EL (cell line): ENCODE data around the gene TNNC1.

Source experiments
- DNase-seq: peaks from one replicate; pipeline ENCODE4 v3.0.0-alpha.2; 2016

The TNNC1 gene

DNA sequence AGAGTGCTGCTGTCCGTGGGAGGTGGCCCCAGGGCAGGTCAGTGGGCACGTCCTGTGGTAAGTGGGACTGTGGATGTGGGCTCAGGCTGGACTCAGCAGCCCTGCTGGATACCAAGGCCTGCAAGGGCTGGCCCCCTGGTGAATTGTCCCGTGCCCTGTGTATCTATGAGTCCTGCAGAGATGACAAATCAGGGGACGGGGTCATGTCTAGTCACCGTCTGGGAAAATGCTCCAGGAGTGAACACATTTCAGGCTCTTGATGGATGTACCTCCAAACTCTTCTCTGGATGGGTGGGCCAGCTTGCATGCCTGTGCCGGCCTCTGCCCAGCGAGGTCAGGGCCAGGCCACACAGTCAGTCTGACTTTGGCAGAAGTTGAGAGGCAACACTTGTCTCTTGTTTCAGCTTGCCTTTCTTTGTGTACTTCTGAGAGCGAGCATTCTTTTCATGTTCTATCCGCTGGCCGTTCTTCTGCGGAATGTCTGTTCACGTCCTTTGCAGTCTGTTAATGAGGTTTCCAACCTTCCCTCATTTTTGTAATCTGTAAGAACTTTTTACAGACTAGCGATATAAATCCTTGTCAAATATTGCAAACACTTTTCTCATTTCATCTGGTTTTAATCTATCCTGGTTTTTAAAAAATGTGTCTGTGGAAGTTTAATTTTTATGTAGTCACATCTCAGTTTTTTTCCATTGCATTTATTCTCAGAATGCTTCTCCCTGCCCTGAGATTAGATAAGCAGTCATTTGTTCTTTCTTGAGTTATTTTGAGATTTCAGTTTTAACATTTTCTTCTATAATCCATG lies 29.9 kb upstream of the TNNC1 start:
- DNase-seq: no peak

DNA sequence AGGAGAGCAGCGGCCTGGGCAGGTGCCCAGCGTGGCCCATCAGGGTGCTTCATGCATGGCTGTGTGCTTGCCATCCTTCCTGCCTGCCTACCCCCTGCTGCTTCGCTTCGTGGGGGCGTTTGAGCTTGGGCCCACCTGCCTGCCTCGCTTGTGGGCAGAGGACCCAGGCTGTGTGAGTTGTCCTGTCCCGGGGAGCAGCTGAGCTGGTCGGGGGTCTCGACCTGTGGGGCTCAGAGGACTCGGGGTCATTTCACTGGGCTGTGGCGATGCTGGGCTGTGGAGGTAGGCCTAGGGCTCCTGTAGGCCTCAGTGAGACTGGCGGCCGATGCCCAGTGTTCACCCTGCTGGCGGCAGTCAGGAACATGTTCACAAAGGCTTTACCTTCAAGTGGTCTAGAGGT lies 29.2 kb upstream of the TNNC1 start:
- no peak for DNase-seq

DNA sequence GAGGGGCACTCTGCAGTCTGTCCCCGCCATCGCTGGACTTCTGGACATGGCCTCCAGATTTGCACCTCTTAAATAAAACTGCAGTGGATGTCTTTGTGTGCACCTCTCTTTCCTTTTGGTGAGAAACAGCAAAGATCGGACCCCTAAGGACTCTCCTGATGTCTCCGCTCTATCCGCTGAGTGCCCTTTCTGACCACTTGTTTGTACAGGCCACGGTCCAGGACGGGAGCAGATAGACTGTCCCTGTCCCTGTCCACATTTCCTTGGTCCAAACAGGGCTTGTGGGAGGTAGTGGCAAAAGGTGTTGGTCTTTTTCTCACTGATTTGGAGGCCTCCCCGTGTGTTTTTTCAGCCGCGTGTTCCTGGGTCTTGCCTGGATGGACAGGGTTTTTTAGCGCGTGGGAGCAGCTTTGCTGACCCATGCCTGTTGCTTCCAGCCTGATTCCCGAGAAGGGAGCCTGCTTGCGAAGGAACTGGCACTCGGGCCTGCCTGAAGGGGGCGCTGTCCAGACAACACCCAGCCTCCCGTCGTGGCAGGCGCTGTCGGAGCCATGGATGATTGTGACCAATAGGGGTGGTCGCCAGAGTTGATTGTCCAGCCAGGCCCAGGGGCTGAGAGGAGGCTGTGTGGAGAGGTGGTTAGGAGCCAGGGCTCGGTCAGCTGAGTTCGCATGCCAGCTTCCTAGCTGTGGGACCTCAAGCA lies 28.1 kb upstream of the TNNC1 start:
- no peak for DNase-seq

DNA sequence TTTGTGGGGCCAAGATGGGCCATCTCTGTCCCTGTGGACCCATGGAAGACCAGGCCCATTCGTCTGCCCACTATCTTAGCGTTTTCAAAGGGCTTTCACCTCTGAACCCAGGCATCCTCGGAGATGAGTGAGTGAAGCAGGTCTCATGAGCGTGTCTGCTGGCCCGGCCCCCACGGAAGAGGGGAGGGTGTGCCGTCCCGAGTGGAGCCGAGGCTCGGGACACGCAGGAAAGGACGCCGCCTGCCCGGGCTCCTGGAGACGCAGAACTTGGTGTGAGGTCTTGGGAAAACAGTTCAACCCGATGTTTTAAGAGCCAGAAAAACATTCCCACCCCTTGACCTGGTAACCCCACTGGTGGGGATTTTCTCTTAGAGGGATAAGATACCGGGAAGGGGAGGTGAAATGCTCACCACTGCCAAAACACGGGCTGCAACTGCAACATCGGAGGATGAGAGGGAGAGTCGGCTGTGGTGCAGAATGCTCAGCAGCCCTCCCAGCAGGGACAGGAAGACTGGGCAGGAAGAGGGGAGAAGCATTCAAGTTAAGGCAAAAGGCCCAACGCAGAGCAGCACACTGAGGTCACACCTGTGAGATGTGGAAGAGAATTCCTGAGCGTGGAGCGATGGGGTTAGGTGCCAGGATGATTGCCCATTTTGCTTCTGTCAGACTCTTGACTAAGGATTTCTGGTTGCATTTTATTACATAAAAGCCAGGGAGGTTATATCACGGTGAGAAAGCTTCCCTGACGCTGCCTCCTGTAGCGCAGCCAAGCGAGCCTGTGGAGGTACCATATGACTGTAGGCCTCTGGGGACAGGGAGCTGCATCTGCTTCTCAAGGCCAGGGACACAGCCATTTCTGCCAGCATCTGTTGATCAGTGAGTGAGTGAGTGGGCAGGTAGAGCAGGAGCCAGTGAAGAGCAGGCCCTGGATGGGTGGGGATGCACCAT lies 27.2 kb upstream of the TNNC1 start:
- no peak for DNase-seq

DNA sequence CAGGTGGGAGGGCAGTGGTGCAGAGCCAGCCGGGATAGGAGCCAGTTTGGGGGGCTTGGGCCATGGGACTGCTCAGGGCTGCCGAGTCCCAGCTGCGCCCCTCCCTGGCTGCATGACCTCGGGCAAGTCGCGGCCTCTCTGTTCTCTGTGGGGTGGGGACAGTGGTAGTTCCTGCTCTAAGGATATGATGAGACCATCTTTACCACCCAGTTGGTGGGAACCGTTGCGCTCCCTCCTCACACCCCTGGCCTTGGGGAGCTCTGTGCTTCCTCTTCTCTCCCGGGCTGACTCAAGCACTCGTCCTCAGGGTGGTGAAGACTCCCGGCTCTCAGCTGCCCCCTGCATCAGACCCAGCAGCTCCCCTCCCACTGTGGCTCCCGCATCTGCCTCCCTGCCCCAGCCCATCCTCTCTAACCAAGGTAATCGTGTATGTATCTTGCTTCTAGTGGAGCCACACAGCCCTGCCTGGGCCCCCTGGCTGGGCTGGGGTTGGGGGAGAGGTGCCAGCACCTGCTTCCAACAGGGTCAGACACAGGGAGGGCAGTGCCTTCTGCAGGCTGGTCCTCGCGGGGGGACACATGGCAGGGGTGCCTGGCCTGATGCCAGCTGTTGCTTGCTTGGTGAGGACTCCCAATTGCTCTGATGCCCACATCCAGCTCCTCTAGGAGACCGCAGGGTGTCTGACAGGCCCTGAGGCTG lies 26.2 kb upstream of the TNNC1 start:
- no peak for DNase-seq

DNA sequence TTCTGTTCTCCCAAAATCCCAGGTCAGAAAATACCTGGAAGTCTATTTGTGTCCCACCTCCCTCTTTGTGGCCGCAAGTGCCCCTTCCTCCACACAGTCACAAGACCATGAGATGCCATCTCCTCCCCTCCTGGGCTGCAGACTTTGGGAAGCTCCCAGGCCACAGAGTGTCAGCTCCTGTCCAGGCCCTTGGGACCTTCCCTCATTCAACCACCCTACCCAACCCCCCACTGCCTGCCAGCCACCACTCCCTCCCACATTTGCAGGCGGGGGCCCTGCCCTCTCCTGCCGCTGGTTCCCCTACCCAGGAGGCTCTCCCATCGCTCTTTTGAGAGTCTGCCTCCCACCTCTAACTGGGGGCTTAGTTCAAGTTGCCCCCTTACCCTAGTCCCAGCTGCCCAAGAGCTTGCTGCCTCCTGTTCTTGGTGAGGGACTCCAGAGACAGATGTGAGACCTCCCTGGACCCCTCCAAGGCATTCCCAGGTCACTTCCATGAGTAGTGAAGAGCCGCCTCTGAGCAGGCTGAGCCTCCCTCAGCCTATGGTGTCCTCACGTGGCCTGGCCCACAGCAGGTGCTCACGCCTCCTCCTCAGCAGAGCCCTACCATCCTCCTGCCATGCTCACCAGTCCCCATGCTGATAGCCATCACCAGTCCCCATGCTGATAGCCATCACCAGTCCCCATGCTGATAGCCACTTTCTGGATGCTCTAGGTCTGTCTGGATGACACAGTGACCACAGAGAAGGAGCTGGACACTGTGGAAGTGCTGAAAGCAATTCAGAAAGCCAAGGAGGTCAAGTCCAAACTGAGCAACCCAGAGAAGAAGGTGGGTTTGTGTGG lies 25.4 kb upstream of the TNNC1 start:
- DNase-seq: no peak

DNA sequence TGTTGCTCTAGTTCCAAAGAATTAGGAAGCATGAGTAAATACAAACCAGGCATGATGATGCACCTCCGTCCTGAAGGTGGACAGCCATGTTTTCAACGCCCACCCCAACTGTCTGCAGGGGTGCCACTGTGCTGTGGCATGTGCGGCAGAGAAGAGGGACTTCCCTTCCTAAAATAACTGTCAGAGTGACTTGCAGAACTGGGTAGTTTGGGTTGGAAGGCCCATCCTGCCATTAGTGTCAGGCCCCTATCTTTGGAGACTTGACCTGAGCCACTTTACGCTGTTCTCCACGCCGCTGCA lies 23.9 kb upstream of the TNNC1 start:
- DNase-seq: no peak

DNA sequence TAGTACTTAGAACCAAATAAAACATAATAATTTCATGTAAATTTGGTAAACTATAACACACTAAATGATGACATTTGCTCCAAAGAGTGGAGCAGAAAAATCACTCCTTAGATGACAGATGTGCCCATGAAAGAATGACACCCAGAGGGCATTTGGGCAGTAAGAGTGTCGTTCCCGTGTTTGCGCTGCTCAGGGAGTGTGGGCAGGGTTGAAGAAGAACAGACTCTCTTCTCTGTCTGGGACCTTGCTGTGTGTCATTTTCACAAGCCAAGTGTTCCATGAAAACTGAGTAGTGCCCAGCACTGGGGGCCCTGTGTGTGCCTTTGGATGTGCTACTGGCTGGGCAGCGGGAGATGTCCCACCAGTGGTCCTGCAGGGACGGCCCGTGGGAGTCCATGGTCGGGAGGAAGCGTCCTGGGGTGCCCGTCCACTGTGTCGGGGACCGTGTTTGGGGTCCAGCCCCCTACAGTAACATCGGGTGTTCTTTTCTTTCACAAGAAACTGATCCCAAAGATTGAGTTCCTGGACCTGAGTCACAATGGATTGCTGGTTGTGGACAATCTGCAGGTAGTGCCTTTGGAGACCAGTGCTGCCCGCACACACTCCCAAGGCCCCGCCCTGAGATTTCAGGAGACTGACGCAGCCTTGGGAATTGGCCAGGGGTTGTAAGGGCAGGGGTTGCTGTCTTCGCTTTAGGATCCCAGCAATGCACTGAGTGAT lies 23.4 kb upstream of the TNNC1 start:
- DNase-seq: no peak

DNA sequence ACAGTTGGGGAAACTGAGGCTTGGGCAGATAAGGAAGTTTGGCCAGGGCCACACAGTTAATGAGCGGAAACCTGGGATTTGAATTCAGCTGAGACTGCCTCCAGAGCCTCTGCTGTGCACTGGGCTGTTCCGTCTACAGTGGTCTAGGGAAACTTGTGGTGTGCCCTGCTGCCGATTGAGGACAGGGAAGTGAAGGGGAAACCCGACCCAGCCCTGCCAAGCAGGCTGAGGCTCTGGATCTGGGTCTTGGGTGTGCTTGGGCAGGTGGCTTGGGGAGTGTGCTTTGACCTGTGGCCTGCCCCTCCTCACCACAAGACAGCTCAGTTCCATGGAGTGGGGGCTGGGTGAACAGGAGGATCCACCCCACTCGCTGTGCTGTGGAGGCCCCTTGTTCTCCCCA lies 19.2 kb upstream of the TNNC1 start:
- no peak for DNase-seq

DNA sequence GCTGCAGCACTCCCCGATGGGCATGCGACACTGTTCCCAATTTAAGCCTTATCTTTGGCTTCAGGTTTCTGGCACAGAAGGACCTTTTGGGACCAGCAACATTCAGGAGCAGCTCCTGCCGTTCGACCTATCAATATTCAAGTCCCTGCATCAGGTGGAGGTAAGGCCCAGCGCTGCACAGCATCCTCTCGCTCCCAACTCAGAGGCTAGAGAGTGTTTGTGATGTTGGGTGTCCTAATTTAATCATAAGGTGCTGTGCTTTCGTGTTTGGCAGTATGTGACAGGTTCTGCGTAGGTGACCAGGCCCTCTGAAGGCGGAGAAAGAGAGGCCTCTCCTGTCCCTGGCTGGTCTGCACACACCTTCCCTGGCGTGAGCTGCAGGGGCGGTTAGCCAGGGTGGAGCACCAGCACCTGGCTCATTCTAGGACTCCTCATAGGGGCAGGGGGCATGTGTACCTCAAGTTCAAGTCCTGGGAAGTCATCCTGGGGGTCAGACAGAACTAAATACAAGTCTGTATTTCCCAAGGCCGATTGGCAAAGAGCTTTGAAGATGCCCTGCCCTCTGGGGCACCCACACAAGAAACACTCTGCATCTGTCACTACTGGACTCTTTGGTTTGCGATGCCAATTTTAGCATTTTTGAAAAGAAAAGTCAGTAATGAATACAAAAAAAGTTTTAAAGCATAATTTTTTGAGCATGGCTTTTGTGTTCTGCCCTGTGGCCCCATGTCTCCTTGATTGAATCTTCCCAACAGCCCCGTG lies 18.6 kb upstream of the TNNC1 start:
- DNase-seq: no peak

DNA sequence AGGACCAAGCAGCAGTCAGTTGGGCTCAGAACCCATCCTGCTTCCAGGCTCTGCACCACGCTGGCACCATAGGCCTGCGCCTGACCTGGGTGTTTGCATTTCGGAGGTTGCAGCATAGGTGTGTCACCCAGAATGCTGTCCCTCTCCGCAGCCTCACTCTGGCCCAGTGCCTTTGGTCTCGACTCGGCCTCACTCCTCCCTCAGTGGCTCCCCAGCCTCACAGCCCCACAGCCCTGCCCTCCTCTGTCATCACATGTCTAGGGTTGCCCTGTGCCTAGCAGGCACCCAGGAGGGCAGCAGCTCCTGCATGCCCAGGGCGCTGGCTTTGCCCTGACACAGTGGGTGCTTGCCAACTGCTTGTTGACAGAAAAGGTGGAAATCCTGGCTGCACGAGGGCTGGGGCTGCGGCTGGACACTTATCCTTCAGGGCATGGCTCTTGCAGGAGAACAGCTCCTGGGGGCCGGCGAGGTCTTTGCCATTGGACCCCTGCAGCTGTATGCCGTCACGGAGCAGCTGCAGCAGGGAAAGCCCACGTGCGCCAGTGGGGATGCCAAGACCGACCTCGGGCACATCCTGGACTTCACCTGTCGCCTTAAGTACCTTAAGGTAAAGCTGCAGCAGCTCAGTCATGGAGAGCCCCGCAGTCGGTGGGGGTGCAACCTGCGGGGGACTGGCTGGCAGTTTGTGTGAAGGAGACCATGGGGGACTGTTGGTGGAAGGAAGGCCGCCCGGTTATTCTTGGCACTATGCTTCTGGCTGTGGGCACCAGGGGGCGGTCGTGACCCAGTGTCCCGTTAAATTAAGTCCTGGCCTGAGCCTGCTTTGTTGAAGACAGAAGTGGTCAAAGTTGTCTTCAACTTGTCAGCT lies 17.8 kb upstream of the TNNC1 start:
- peak; percentile 45 for DNase-seq

DNA sequence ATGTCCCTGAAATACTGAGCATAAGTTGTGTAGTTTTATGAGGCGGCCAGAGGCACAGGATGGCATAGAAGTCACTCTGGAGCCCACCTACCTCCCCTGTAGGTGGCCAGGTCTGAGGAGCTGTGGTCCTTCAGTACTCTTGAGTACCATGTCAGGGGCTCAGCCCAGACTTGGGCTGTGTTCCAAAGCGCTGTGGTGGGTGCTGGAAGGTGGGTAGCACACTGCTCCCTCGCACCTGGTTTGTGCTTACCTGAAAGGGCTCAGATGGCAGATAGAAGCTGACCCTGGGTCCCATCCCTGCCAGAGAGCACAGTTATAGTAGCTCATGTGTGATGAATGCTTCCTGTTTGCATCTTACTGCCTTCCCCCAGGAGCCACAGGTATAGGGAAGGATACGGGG lies 17.1 kb upstream of the TNNC1 start:
- DNase-seq: no peak

DNA sequence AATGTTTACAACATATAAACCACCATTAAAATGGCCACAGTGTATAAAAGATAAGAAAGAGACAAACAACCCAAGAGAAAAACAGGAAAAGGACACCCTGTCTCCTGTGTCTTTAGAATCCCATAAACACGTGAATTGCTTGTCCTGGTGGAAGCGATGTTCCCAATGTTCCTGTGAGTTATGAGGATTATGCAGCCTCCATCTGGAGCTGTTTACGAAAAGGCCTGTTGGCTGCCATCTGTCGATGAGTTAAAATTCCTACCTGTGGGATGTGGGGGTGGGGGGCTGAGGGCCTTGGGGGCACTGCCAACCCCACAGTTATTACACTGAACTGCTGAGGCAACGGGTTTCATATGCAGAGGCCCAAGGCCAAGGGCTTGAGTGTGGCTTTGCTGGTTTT lies 15.2 kb upstream of the TNNC1 start:
- DNase-seq: no peak

DNA sequence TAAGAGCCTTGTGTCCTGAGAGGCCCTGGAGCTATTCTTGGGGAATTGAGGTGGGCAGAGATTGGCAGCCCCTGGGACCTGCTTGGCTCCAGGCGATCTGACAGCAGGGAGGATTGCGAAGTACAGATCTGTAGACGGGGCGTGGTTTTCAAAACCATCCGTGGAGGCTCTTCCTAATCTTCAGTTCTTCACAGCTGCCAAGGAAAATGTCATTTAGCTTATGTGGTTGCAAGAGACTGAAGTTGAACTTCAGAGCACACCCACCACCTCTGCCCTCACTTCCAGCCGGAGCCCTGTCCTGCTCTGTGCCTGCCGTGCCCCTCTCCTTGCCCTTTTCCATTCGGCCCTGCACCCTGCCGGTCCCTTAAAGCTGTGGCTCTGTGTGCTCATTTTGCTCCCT lies 14.5 kb upstream of the TNNC1 start:
- no peak for DNase-seq

DNA sequence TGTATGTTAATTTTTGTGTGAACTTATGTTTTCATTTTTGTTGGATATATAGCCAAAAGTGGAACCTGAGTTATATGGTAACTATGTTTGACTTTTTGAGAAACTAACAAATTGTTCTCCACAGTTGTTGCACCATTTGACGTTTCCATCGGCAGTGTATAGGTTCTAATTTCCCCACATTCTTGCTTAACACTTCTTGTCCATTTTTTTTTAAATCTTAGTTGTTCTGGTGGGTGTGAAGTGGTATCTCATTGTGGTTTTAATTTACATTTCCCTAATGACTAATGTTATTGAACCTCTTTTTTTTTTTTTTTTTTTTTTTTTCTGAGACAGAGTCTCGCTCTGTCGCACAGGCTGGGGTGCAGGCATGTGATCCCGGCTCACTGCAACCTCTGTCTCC lies 9.6 kb upstream of the TNNC1 start:
- DNase-seq: no peak

DNA sequence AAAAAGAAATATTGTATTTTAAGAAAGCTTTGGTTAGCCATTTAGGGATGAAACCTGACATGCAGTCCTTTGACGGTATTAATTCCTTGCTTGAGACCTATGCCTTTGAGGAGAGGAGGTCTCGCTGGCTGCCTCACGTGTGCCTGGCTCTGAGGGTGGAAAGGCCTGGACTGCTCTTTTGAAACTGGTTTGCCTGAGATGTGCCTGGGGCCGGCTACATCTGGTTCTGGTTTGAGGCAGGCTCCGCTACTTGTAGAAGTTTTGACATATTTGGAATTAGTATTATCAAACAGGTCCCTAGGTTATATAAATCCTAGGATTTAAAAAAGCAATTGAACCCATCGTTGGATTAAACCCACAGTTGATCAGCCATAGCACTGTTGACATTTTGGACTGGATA lies 8.0 kb upstream of the TNNC1 start:
- no peak for DNase-seq

DNA sequence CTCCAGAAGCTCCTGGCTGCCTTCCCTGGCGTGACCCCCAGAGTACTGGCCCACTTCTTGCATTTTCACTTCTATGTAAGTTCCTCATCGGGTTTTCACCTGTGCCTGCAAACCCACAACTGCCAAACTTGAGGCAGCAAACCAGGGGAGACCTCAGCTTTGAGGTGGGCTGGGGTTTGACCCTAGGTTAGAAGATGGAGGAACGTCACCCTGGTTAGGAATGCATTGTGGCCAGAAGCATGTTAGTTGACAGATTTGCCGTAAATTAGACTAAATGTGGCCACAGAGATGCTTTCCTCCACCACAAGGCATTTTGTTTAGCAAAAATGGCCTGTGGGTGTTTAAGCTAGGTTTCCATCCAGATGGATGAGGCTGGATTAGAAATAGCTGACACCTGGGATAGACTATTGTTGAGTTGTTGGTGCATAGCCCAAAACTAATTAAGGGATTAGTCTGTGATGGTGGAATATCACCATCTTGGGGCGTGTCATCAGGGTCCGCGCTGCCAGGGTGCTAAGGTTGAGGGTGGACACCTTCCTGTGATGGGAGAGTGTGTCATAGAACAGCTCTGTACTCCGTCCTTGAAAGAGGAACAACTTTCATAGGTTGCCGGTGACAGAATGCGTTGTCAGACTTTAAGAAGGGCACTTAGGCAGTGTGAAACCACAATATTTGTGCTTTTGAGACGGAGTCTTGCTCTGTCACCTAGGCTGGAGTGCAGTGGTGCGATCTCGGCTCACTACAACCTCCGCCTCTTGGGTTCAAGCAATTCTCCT lies 5.1 kb upstream of the TNNC1 start:
- DNase-seq: no peak

DNA sequence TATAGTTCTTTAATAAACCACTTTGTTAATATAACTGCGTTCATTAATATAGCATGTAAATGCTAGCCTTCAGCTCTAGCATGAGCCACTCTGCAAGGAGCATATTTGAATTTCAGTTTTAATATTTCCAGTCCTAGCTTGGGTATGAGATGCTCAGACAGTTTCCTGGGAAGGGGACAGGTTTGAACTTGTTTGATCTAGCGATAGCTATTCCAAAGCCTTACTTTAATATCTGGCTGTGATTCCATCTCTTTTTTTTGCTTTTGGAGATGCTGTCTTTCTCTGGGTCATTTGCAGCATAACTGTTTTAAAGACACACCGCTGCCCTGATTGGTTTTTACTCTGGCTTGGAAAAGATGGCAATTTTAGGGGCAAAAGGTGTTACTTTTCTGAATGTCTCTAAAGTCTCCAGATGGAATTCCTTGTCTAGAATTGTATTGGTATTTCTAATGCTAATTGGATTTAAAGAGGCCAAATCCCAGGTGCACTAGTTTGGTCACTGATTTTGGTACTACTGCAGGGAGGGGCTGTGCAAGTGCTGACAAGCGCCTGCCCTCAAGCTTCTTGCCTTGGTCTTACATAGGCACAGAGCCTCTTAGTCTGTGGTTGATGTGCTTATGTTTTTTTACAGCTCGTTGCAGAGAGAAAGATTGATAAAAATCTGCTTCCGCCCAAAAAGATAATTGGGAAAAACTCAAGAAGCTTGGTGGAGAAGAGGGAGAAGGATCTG lies 4.4 kb upstream of the TNNC1 start:
- no peak for DNase-seq
